SK-N-SH (cell line): ENCODE measurements around the gene CDKAL1. TPM values are rescaled to one million over a fixed set of nuclear protein-coding genes. Genes with fewer than 3 reads are reported as not detected.
A peak's percentile ranks its signal among the peaks of the same experiment; 100 is the strongest.

ENCODE experiments used
- CTCF ChIA-PET: fragments of 300-600, 350-600 bp; formaldehyde crosslinking; extraction: SDS; loops from one replicate; lab custom pipeline; 2021; lab: Yijun Ruan, JAX
- POLR2A ChIA-PET: fragments of 350-600 bp; sonication (Branson Sonifier 250); formaldehyde crosslinking; extraction: SDS; loops from one replicate; lab custom pipeline; 2020; ENCODE audit warnings: antibody characterized with exemption, inconsistent platforms; lab: Yijun Ruan, JAX
- DNase-seq: peaks from one replicate; pipeline ENCODE4 v3.0.0; 2012
- H2AFZ ChIP-seq: fragments of 200-600 bp; sonication (generic); 2 replicates; pipeline ENCODE4 v1.8.1; 2016; ENCODE audit warnings: antibody characterized with exemption, mild to moderate bottlenecking, low read depth
- H3F3A ChIP-seq: fragments of 200-600 bp; sonication (generic); replicated peaks from 2 replicates; pipeline ENCODE3; 2016; ENCODE audit warnings: antibody characterized with exemption, mild to moderate bottlenecking; ENCODE audit not compliant: insufficient read depth
- H3K27ac ChIP-seq, 2 experiments: fragments of 200-500 bp in 1 of 2; fragments of 200-600 bp in 1 of 2; sonication (Bioruptor generic) in 1 of 2; sonication (generic), shearing (Covaris generic) in 1 of 2; 2 replicates each; pipeline versions ENCODE4 v1.5.1 to v1.6.1; 2014 to 2016; ENCODE audit warnings: low read depth in 2 of 2, inconsistent platforms in 1 of 2, low read length in 1 of 2, mild to moderate bottlenecking in 1 of 2, mixed read lengths in 1 of 2
- H3K27me3 ChIP-seq: fragments of 200-600 bp; sonication (generic), shearing (Covaris generic); 2 replicates; pipeline ENCODE4 v1.6.1; 2016; ENCODE audit warnings: mixed run types; ENCODE audit not compliant: insufficient read depth
- H3K36me3 ChIP-seq, 2 experiments: fragments of 200-500 bp in 1 of 2; fragments of 200-600 bp in 1 of 2; sonication (Bioruptor generic) in 1 of 2; sonication (generic) in 1 of 2; replicated peaks in 1 of 2; 2 replicates each; pipeline versions ENCODE3 to v1.5.1; 2014 to 2016; ENCODE audit warnings: low read length in 1 of 2, mild to moderate bottlenecking in 1 of 2; ENCODE audit not compliant: insufficient read depth in 2 of 2, control insufficient read depth in 1 of 2
- H3K4me1 ChIP-seq, 2 experiments: fragments of 200-500 bp in 1 of 2; fragments of 200-600 bp in 1 of 2; sonication (Bioruptor generic) in 1 of 2; sonication (generic), shearing (Covaris generic) in 1 of 2; 2 replicates each; pipeline versions ENCODE4 v1.5.1 to v1.6.1; 2014 to 2016; ENCODE audit warnings: low read depth in 1 of 2, low read length in 1 of 2, mixed run types in 1 of 2; ENCODE audit not compliant: insufficient read depth in 2 of 2, control insufficient read depth in 1 of 2
- H3K4me2 ChIP-seq: fragments of 200-600 bp; sonication (generic), shearing (Covaris generic); 2 replicates; pipeline ENCODE4 v1.6.1; 2017; ENCODE audit warnings: mixed run types
- H3K4me3 ChIP-seq, 2 experiments: fragments of 200-500 bp in 1 of 2; fragments of 200-600 bp in 1 of 2; sonication (Bioruptor generic) in 1 of 2; sonication (generic), shearing (Covaris generic) in 1 of 2; 2 replicates each; pipeline versions ENCODE4 v1.5.1 to v1.8.1; 2014 to 2016; ENCODE audit warnings: low read depth in 2 of 2, inconsistent platforms in 1 of 2, low read length in 1 of 2, mild to moderate bottlenecking in 1 of 2, mixed read lengths in 1 of 2, moderate library complexity in 1 of 2
- H3K79me2 ChIP-seq: fragments of 200-600 bp; sonication (generic); 2 replicates; pipeline ENCODE4 v1.8.1; 2017; ENCODE audit warnings: mild to moderate bottlenecking; ENCODE audit not compliant: insufficient read depth
- H3K9ac ChIP-seq: fragments of 200-600 bp; sonication (generic); 2 replicates; pipeline ENCODE4 v1.6.1; 2017; ENCODE audit warnings: mixed run types
- H3K9me2 ChIP-seq: fragments of 200-600 bp; sonication (generic); 2 replicates; pipeline ENCODE4 v1.6.1; 2017; ENCODE audit warnings: mixed run types
- H3K9me3 ChIP-seq: fragments of 200-600 bp; sonication (generic); 2 replicates; pipeline ENCODE4 v1.6.1; 2017; ENCODE audit warnings: mixed run types, mild to moderate bottlenecking, moderate library complexity
- H4K20me1 ChIP-seq: fragments of 200-600 bp; sonication (generic); 2 replicates; pipeline ENCODE4 v1.6.1; 2017; ENCODE audit warnings: mild to moderate bottlenecking, mixed run types; ENCODE audit not compliant: insufficient read depth
- CTCF ChIP-seq: fragments of 200-600 bp; sonication (generic); IDR thresholded peaks from 2 replicates; pipeline ENCODE4 v1.6.1; 2017; ENCODE audit warnings: antibody characterized with exemption, mild to moderate bottlenecking, moderate library complexity
- FOSL2 ChIP-seq: IDR thresholded peaks from 2 replicates; pipeline ENCODE4 v1.4.0; 2012; ENCODE audit warnings: low read depth, mild to moderate bottlenecking, moderate library complexity, borderline replicate concordance
- GABPA ChIP-seq: IDR thresholded peaks from 2 replicates; pipeline ENCODE4 v1.4.0; 2012; ENCODE audit warnings: low read depth, mild to moderate bottlenecking
- MAX ChIP-seq: IDR thresholded peaks from 2 replicates; pipeline ENCODE4 v1.4.0; 2012; ENCODE audit warnings: low read depth
- REST ChIP-seq: IDR thresholded peaks from 2 replicates; pipeline ENCODE4 v1.6.1; 2012; ENCODE audit warnings: mild to moderate bottlenecking, low read depth, low read length, moderate library complexity
- TEAD4 ChIP-seq: IDR thresholded peaks from 2 replicates; pipeline ENCODE4 v1.4.0; 2012; ENCODE audit warnings: mild to moderate bottlenecking, borderline replicate concordance; ENCODE audit not compliant: insufficient read depth
- USF2 ChIP-seq: fragments of 150-350 bp; IDR thresholded peaks from 2 replicates; pipeline ENCODE4 v1.6.1; 2017; ENCODE audit warnings: antibody characterized with exemption, low read length, low read depth, borderline replicate concordance
- YY1 ChIP-seq: IDR thresholded peaks from 2 replicates; pipeline ENCODE4 v1.4.0; 2012; ENCODE audit warnings: low read depth, mild to moderate bottlenecking
- ZBTB33 ChIP-seq: IDR thresholded peaks from 2 replicates; pipeline ENCODE4 v1.4.0; 2012; ENCODE audit warnings: low read depth, borderline replicate concordance
- WGBS: methylation state at CpG from one replicate; pipeline ENCODE4 v1.1.6; 2017; ENCODE audit warnings: low lambda C conversion rate; 5-methylcytosine and 5-hydroxymethylcytosine counted together
- polyA plus RNA-seq, 3 experiments: library from polyadenylated mRNA; depleted of rRNA; stranded (reverse); fragments of >200 nt; gene quantifications; 2 replicates each; pipeline ENCODE4 v1.2.3, GENCODE V29; 2012

CDKAL1 gene
- polyA plus RNA-seq, 1 of the 3 experiments (the other 2 are of a cell fraction) = 2.6 TPM

GRCh38 chr6:21132856-21133838 lies 598.9 kb downstream of the CDKAL1 start (continued):
- no peak for TF ChIP-seq FOSL2
- TF ChIP-seq USF2 = no peak
- TF ChIP-seq, all 33 proteins: peak for 0

GRCh38 chr6:21133901-21134300 lies 599.6 kb downstream of the CDKAL1 start:
- Histone ChIP-seq H3K9me2 (no peaks in the 10 kb centered on the region), H2AFZ (no peak overlapping the region), H3K36me3 (no peaks in the 10 kb centered on the region), H3K9ac (no peak overlapping the region), H3F3A (no peaks in the 10 kb centered on the region), H3K27me3 (no peaks in the 10 kb centered on the region), H3K4me1 (peaks cover 0 to 24% of the 10 kb centered on the region in 2 experiments; a peak in 3 of 4 replicates), H3K4me3 (no peak overlapping the region), H4K20me1 (no peaks in the 10 kb centered on the region), H3K79me2 (no peaks in the 10 kb centered on the region), H3K4me2 (no peak overlapping the region), H3K9me3 (no peaks in the 10 kb centered on the region), H3K27ac (peak overlapping the region in 1 of 2 experiments; percentile 81; a peak in 2 of 4 replicates)
- no peak for DNase-seq
- ChIA-PET CTCF (interaction anchor here (0.7 to 2.0 kb wide), 3 partner anchors 24 to 258 kb away, joined by 3 to 4 read pairs (median 3); no protein-coding TSS in a partner anchor), POLR2A (no interaction called here)
- WGBS = 64% methylated on average over 6 of the region's 6 CpGs
- no peak for TF ChIP-seq REST
- no peak for TF ChIP-seq GABPA
- no peak for TF ChIP-seq MAX

GRCh38 chr6:21134356-21134755 lies 600.1 kb downstream of the CDKAL1 start:
- H3K4me2 ChIP-seq = no peak overlapping the region
- no peaks in the 10 kb centered on the region for H3K9me3 ChIP-seq
- CTCF ChIA-PET = interaction anchor here (1.0 to 2.0 kb wide), 2 partner anchors 23 to 34 kb away, joined by 3 to 4 read pairs; no protein-coding TSS in a partner anchor
- no peak for DNase-seq
- no peak overlapping the region for H2AFZ ChIP-seq
- H3F3A ChIP-seq = no peaks in the 10 kb centered on the region
- no peak for TF ChIP-seq TEAD4
- TF ChIP-seq MAX = no peak
- TF ChIP-seq GABPA = no peak
- TF ChIP-seq YY1 = no peak
- TF ChIP-seq CTCF = no peak
- TF ChIP-seq ZBTB33 = no peak
- H3K4me1 ChIP-seq = peaks cover 0 to 28% of the 10 kb centered on the region in 2 experiments; a peak in 3 of 4 replicates
- H3K27ac ChIP-seq = peak overlapping the region in 1 of 2 experiments; percentile 81; a peak in 2 of 4 replicates
- WGBS = 93% methylated on average over 4 of the region's 4 CpGs
- no peak overlapping the region for H3K9ac ChIP-seq
- no peaks in the 10 kb centered on the region for H3K9me2 ChIP-seq
- H3K4me3 ChIP-seq = no peak overlapping the region
- no peaks in the 10 kb centered on the region for H3K79me2 ChIP-seq
- H4K20me1 ChIP-seq = no peaks in the 10 kb centered on the region
- H3K36me3 ChIP-seq = no peaks in the 10 kb centered on the region
- no peaks in the 10 kb centered on the region for H3K27me3 ChIP-seq
- POLR2A ChIA-PET = no interaction called here
